Esophagus squamous epithelium (tissue), 5 donors: Measurements from ENCODE around the gene PTGS1. TPM values are rescaled to one million over a fixed set of nuclear protein-coding genes. Genes with fewer than 3 reads are reported as not detected.

Experiments used
- DNase-seq: peaks from one replicate; lab custom pipeline; 2025; lab: John Stamatoyannopoulos, UW
- H3K27ac ChIP-seq, 4 donors: fragments of 200-600 bp; sonication (generic); one replicate each; pipeline ENCODE4 v1.5.1; 2016 to 2019; ENCODE audit warnings: mild to moderate bottlenecking in 1 of 4
- H3K27me3 ChIP-seq, 4 donors: fragments of 200-600 bp; sonication (generic); 1 replicate in 3 of 4; 2 replicates in 1 of 4; pipeline versions ENCODE4 v1.5.1 to v1.6.0; 2017 to 2021; ENCODE audit warnings: antibody characterized with exemption in 1 of 4
- H3K36me3 ChIP-seq, 3 donors: fragments of 200-600 bp; sonication (generic); one replicate each; pipeline ENCODE4 v1.5.1; 2016 to 2019
- H3K4me1 ChIP-seq, 3 donors: fragments of 200-600 bp; sonication (generic); one replicate each; pipeline ENCODE4 v1.5.1; 2017 to 2019
- H3K4me3 ChIP-seq, 4 donors: fragments of 200-600 bp; sonication (generic); 1 replicate in 3 of 4; 2 replicates in 1 of 4; pipeline ENCODE4 v1.5.1; 2016 to 2019; ENCODE audit warnings: mild to moderate bottlenecking in 2 of 4, moderate library complexity in 1 of 4
- H3K9me3 ChIP-seq, 3 donors: fragments of 200-600 bp; sonication (generic); one replicate each; pipeline ENCODE4 v1.5.1; 2016 to 2019
- POLR2A ChIP-seq, 4 donors: fragments of 450-650 bp; IDR thresholded peaks; one replicate each; pipeline ENCODE4 v1.6.1; 2017; ENCODE audit warnings: antibody characterized with exemption in 4 of 4, mild to moderate bottlenecking in 4 of 4, moderate library complexity in 3 of 4
- WGBS, 2 donors: methylation state at CpG; one replicate each; pipeline ENCODE4 v1.1.5; 2018; 5-methylcytosine and 5-hydroxymethylcytosine counted together
- intact Hi-C: fragments of 100-400 bp; cut with DNase I; formaldehyde crosslinking; loops from one replicate; pipeline ENCODE4 v1.15.0; 2022
- total RNA-seq, 4 donors: library from RNA; depleted of rRNA; stranded (reverse); fragments of >200 nt; gene quantifications; one replicate each; pipeline ENCODE4 v1.1.0, GENCODE V29; 2016
- TF ChIP-seq, protein P1 (sequence below), 6 experiments: fragments of 450-650 bp in 4 of 6; fragments of 200-600 bp in 2 of 6; sonication (generic) in 2 of 6; IDR thresholded peaks; one replicate each; pipeline ENCODE4 v1.5.1; 2016 to 2019; ENCODE audit warnings: antibody characterized with exemption in 6 of 6, mild to moderate bottlenecking in 4 of 6, moderate library complexity in 4 of 6
- donor health status: DM: yes; HTN: yes; CAD: no.

Gene PTGS1
- total RNA-seq, 4 donors from 2014 or later: 15.6 to 36.1 (median 30.3) TPM

DNA sequence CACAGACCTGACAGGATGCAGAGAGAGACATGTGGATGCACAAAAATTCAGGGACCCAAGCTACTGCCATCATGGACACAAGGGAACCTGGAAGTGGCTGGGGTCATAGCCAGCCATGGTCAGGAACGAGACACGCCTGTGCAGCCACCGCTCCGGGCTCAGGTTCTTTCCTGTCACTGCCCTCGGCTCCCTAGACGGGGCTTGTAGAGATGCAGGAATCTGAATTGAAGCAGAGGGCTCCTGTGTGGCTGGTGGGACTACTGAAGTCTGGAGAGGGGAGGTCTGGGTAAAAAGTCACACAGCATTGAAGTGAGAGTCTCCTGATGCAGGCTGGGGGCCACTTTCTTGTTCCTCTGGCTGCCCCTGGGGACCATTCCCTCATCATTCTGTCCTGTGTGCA lies 32.3 kb upstream of the PTGS1 start:
- Histone ChIP-seq H3K4me1 (peaks cover 0 to 16% (median 0%) of the 10 kb centered on the region in 3 donors), H3K9me3 (no peaks in the 10 kb centered on the region), H3K4me3 (no peak overlapping the region), H3K36me3 (no peaks in the 10 kb centered on the region), H3K27me3 (peaks cover 0 to 12% (median 0%) of the 10 kb centered on the region in 4 donors), H3K27ac (no peak overlapping the region)
- intact Hi-C loops: no loop called here
- 60 to 82% methylated on average over 6 of the region's 6 CpGs for WGBS, 2 donors
- no peak for DNase-seq
- no peak for TF ChIP-seq POLR2A (IDR thresholded peaks at IDR 0.05)
- TF ChIP-seq, protein P1, sequence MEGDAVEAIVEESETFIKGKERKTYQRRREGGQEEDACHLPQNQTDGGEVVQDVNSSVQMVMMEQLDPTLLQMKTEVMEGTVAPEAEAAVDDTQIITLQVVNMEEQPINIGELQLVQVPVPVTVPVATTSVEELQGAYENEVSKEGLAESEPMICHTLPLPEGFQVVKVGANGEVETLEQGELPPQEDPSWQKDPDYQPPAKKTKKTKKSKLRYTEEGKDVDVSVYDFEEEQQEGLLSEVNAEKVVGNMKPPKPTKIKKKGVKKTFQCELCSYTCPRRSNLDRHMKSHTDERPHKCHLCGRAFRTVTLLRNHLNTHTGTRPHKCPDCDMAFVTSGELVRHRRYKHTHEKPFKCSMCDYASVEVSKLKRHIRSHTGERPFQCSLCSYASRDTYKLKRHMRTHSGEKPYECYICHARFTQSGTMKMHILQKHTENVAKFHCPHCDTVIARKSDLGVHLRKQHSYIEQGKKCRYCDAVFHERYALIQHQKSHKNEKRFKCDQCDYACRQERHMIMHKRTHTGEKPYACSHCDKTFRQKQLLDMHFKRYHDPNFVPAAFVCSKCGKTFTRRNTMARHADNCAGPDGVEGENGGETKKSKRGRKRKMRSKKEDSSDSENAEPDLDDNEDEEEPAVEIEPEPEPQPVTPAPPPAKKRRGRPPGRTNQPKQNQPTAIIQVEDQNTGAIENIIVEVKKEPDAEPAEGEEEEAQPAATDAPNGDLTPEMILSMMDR (IDR thresholded peaks at IDR 0.05): no peak

GRCh38 chr9:122338994-122339393 lies 31.8 kb upstream of the PTGS1 start:
- DNase-seq: no peak

GRCh38 chr9:122339579-122339978 lies 31.2 kb upstream of the PTGS1 start:
- intact Hi-C loops: no loop called here
- H3K27ac ChIP-seq: peak overlapping the region in 1 of 4 donors; percentile 32
- TF ChIP-seq, protein P1 (IDR thresholded peaks at IDR 0.05): no peak
- no peak for TF ChIP-seq POLR2A (IDR thresholded peaks at IDR 0.05)
- H3K36me3 ChIP-seq: no peaks in the 10 kb centered on the region
- H3K4me3 ChIP-seq: no peak overlapping the region
- peaks cover 0 to 12% (median 0%) of the 10 kb centered on the region in 4 donors for H3K27me3 ChIP-seq
- no peak for DNase-seq
- whole genome bisulfite sequencing, 2 donors: 57 to 65% methylated on average over 5 of the region's 5 CpGs
- H3K4me1 ChIP-seq: peaks cover 0 to 16% (median 0%) of the 10 kb centered on the region in 3 donors
- no peaks in the 10 kb centered on the region for H3K9me3 ChIP-seq

More at GRCh38 chr9:122338994-122339393, 31.8 kb upstream of the PTGS1 start:
- H3K4me3 ChIP-seq: no peak overlapping the region
- H3K27me3 ChIP-seq: peaks cover 0 to 12% (median 0%) of the 10 kb centered on the region in 4 donors
- H3K9me3 ChIP-seq: no peaks in the 10 kb centered on the region
- no peaks in the 10 kb centered on the region for H3K36me3 ChIP-seq
- peaks cover 0 to 16% (median 0%) of the 10 kb centered on the region in 3 donors for H3K4me1 ChIP-seq
- peak overlapping the region in 1 of 4 donors; percentile 32 for H3K27ac ChIP-seq
- 60 to 78% methylated on average over 1 to 2 of the region's 3 CpGs for WGBS, 2 donors
- TF ChIP-seq, protein P1 (IDR thresholded peaks at IDR 0.05): no peak
- TF ChIP-seq POLR2A (IDR thresholded peaks at IDR 0.05): no peak
- intact Hi-C loops: no loop called here

GRCh38 chr9:122340161-122340560 lies 30.7 kb upstream of the PTGS1 start:
- H3K27ac ChIP-seq: peak overlapping the region in 2 of 4 donors; percentile 7 to 23
- 72 to 74% methylated on average over 6 of the region's 6 CpGs for WGBS, 2 donors
- intact Hi-C loops: no loop called here
- TF ChIP-seq, protein P1 (IDR thresholded peaks at IDR 0.05): no peak
- no peak for TF ChIP-seq POLR2A (IDR thresholded peaks at IDR 0.05)
- H3K4me1 ChIP-seq: peaks cover 0 to 16% (median 0%) of the 10 kb centered on the region in 3 donors
- H3K9me3 ChIP-seq: no peaks in the 10 kb centered on the region
- H3K4me3 ChIP-seq: no peak overlapping the region
- peaks cover 0 to 12% (median 0%) of the 10 kb centered on the region in 4 donors for H3K27me3 ChIP-seq
- H3K36me3 ChIP-seq: no peaks in the 10 kb centered on the region
- DNase-seq: no peak

DNA sequence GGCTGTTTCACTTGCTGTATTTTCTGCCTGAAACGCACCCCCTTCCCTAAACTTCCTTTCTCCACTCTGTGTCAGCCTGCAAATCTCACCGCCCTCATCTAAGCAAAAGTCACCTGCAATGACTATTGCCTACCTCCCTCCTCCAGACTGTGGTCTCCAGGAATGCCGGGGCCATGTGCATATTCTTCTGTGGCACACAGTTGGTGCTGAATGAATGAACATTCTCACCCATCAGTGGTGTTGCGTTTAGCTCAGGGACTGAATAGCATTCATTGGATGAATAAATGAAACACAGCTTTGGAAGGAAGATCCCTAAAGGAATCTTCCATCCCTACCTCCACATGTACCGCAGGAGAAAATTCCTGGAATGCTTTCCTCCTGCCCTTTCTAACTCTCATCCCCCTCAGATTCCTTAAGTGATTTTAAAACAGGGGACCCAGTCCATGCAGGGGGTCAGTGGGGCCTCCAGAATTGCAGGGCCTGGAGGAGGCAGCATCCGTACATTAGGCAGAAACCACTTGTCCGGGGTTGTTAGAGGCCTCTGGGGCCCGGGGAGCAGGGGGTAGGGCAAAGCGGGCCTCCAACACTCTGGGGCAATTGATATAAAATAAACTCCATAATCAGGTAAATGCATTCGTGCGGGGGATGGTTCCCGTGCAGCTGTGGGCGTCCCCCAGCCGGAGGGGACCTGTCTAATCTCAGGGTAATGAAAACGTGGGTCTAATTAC lies 28.3 kb upstream of the PTGS1 start:
- no peak for TF ChIP-seq POLR2A (IDR thresholded peaks at IDR 0.05)
- TF ChIP-seq, protein P1 (IDR thresholded peaks at IDR 0.05): no peak
- H3K9me3 ChIP-seq: no peaks in the 10 kb centered on the region
- intact Hi-C loops: no loop called here
- no peaks in the 10 kb centered on the region for H3K36me3 ChIP-seq
- H3K27me3 ChIP-seq: peaks cover 0 to 3% (median 0%) of the 10 kb centered on the region in 4 donors
- 81 to 86% methylated on average over 11 to 13 of the region's 15 CpGs for WGBS, 2 donors
- no peak overlapping the region for H3K27ac ChIP-seq
- no peak overlapping the region for H3K4me3 ChIP-seq
- H3K4me1 ChIP-seq: peaks cover 4 to 26% (median 6%) of the 10 kb centered on the region in 3 donors
- no peak for DNase-seq
